H9 (cell line): ENCODE results near the gene TRIM21. TPM values are rescaled to one million over a fixed set of nuclear protein-coding genes. Genes with fewer than 3 reads are reported as not detected.
A peak's percentile ranks its signal among the peaks of the same experiment; 100 is the strongest.

Source experiments
- DNase-seq: peaks from one replicate; pipeline ENCODE4 v3.0.0-alpha.2; 2017
- H2AFZ ChIP-seq: one replicate; pipeline ENCODE4 v1.6.1; 2013; ENCODE audit warnings: mild to moderate bottlenecking, low read length, control low read depth, moderate library complexity
- H2AK5ac ChIP-seq: 2 replicates; pipeline ENCODE4 v1.6.1; 2013; ENCODE audit warnings: low read length, control low read depth, mixed read lengths; ENCODE audit not compliant: insufficient read length
- H2BK120ac ChIP-seq: one replicate; pipeline ENCODE4 v1.6.1; 2013; ENCODE audit warnings: low read depth, mild to moderate bottlenecking, low read length, control low read depth, inconsistent platforms; ENCODE audit not compliant: poor library complexity, severe bottlenecking
- H2BK12ac ChIP-seq: 2 replicates; pipeline ENCODE4 v1.6.1; 2013; ENCODE audit warnings: low read length, control low read depth, mixed read lengths, low read depth; ENCODE audit not compliant: insufficient read length
- H2BK15ac ChIP-seq: 2 replicates; pipeline ENCODE4 v1.6.1; 2013; ENCODE audit warnings: low read depth, low read length, control low read depth
- H2BK20ac ChIP-seq: one replicate; pipeline ENCODE4 v1.6.1; 2013; ENCODE audit warnings: low read depth, mild to moderate bottlenecking, low read length, control low read depth, inconsistent platforms; ENCODE audit not compliant: poor library complexity, severe bottlenecking
- H2BK5ac ChIP-seq: 2 replicates; pipeline ENCODE4 v1.6.1; 2013; ENCODE audit warnings: low read length, control low read depth, mixed read lengths; ENCODE audit not compliant: insufficient read length
- H3K14ac ChIP-seq: 2 replicates; pipeline ENCODE4 v1.6.1; 2013; ENCODE audit warnings: low read length, control low read depth; ENCODE audit not compliant: insufficient read depth
- H3K18ac ChIP-seq: 2 replicates; pipeline ENCODE4 v1.6.1; 2013; ENCODE audit warnings: low read depth, mild to moderate bottlenecking, mixed read lengths, low read length, control low read depth; ENCODE audit not compliant: insufficient read length
- H3K23ac ChIP-seq: 2 replicates; pipeline ENCODE4 v1.6.1; 2013; ENCODE audit warnings: low read length, control low read depth, mixed read lengths, low read depth; ENCODE audit not compliant: insufficient read length
- H3K23me2 ChIP-seq: 2 replicates; pipeline ENCODE4 v1.6.1; 2013; ENCODE audit warnings: low read depth, mild to moderate bottlenecking, mixed read lengths, low read length, control low read depth; ENCODE audit not compliant: insufficient read length, poor library complexity, severe bottlenecking
- H3K27ac ChIP-seq: 2 replicates; pipeline ENCODE4 v1.5.1; 2013; ENCODE audit warnings: low read length, control low read depth, mixed read lengths, low read depth; ENCODE audit not compliant: insufficient read length
- H3K27me3 ChIP-seq: 2 replicates; pipeline ENCODE4 v1.6.1; 2013; ENCODE audit warnings: low read length, control low read depth, inconsistent platforms; ENCODE audit not compliant: insufficient read depth
- H3K4ac ChIP-seq: 2 replicates; pipeline ENCODE4 v1.6.1; 2013; ENCODE audit warnings: low read depth, mild to moderate bottlenecking, control low read depth, inconsistent platforms, low read length, moderate library complexity
- H3K4me1 ChIP-seq: 2 replicates; pipeline ENCODE4 v1.6.1; 2013; ENCODE audit warnings: low read length, control low read depth, inconsistent platforms; ENCODE audit not compliant: insufficient read depth
- H3K4me2 ChIP-seq: 2 replicates; pipeline ENCODE4 v1.6.1; 2013; ENCODE audit warnings: low read length, control low read depth, mixed read lengths; ENCODE audit not compliant: insufficient read length, insufficient read depth
- H3K56ac ChIP-seq: 2 replicates; pipeline ENCODE4 v1.6.1; 2013; ENCODE audit warnings: low read depth, mild to moderate bottlenecking, mixed read lengths, low read length, control low read depth; ENCODE audit not compliant: insufficient read length
- H3K79me1 ChIP-seq: 2 replicates; pipeline ENCODE4 v1.6.1; 2013; ENCODE audit warnings: low read depth, mild to moderate bottlenecking, moderate library complexity, low read length, control low read depth, inconsistent platforms; ENCODE audit not compliant: insufficient read depth, poor library complexity, severe bottlenecking
- H3K79me2 ChIP-seq: 2 replicates; pipeline ENCODE4 v1.6.1; 2013; ENCODE audit warnings: low read length, control low read depth, inconsistent platforms; ENCODE audit not compliant: insufficient read depth
- H3K9ac ChIP-seq: 2 replicates; pipeline ENCODE4 v1.6.1; 2013; ENCODE audit warnings: low read length, control low read depth, mixed read lengths; ENCODE audit not compliant: insufficient read length; ENCODE audit errors: extremely low read depth
- H3K9me3 ChIP-seq: one replicate; pipeline ENCODE4 v1.6.1; 2013; ENCODE audit warnings: low read depth, low read length, inconsistent platforms; ENCODE audit not compliant: control insufficient read depth
- H3T11ph ChIP-seq: one replicate; pipeline ENCODE4 v1.6.1; 2013; ENCODE audit warnings: mild to moderate bottlenecking, low read length, control low read depth, inconsistent platforms
- H4K20me1 ChIP-seq: one replicate; pipeline ENCODE4 v1.6.1; 2013; ENCODE audit not compliant: control insufficient read depth, insufficient read length, insufficient read depth
- H4K5ac ChIP-seq: 2 replicates; pipeline ENCODE4 v1.6.1; 2013; ENCODE audit warnings: low read depth, mild to moderate bottlenecking, mixed read lengths, low read length, control low read depth; ENCODE audit not compliant: insufficient read length
- H4K8ac ChIP-seq: replicated peaks from 2 replicates; pipeline ENCODE4 v1.6.1; 2013; ENCODE audit warnings: low read length, control low read depth, mixed read lengths, low read depth; ENCODE audit not compliant: insufficient read length
- H4K91ac ChIP-seq: 2 replicates; pipeline ENCODE4 v1.6.1; 2013; ENCODE audit warnings: low read depth, mild to moderate bottlenecking, moderate library complexity, mixed read lengths, low read length, control low read depth; ENCODE audit not compliant: insufficient read length
- H3K27ac Mint-ChIP-seq, 3 experiments: 2 replicates in 2 of 3; 3 replicates in 1 of 3; pipeline ENCODE4 v1.8.0; 2020 to 2021; ENCODE audit warnings: mixed read lengths in 3 of 3, mild to moderate bottlenecking in 1 of 3, moderate library complexity in 1 of 3
- H3K27me3 Mint-ChIP-seq: 2 replicates; pipeline ENCODE4 v1.8.0; 2021; ENCODE audit warnings: low read depth, mild to moderate bottlenecking, moderate library complexity, mixed read lengths
- H3K36me3 Mint-ChIP-seq, 3 experiments: 2 replicates in 2 of 3; 3 replicates in 1 of 3; pipeline ENCODE4 v1.8.0; 2020 to 2021; ENCODE audit warnings: low read depth in 3 of 3, mixed read lengths in 3 of 3; ENCODE audit not compliant: insufficient read depth in 1 of 3
- H3K4me1 Mint-ChIP-seq, 2 experiments: 2 replicates each; pipeline ENCODE4 v1.8.0; 2020; ENCODE audit warnings: mixed read lengths in 2 of 2
- H3K4me3 Mint-ChIP-seq, 2 experiments: 2 replicates in 1 of 2; 3 replicates in 1 of 2; pipeline ENCODE4 v1.8.0; 2020 to 2021; ENCODE audit warnings: mild to moderate bottlenecking in 2 of 2, mixed read lengths in 2 of 2, moderate library complexity in 1 of 2
- H3K9me3 Mint-ChIP-seq, 2 experiments: 2 replicates in 1 of 2; 3 replicates in 1 of 2; pipeline ENCODE4 v1.8.0; 2020; ENCODE audit warnings: mild to moderate bottlenecking in 2 of 2, mixed read lengths in 2 of 2, moderate library complexity in 1 of 2
- CTCF ChIP-seq: fragments of 200-600 bp; sonication (generic); conservative IDR thresholded peaks from 3 replicates; pipeline ENCODE4 v1.8.0; 2021; ENCODE audit warnings: antibody characterized with exemption, mild to moderate bottlenecking
- WGBS: extraction: QIAGEN DNeasy Blood & Tissue Kit; methylation state at CpG from one replicate; pipeline ENCODE4 v1.1.7; 2013; ENCODE audit warnings: missing lambda C conversion rate, low lambda C conversion rate, mixed read lengths; ENCODE audit not compliant: insufficient read length; ENCODE audit errors: extremely low coverage; 5-methylcytosine and 5-hydroxymethylcytosine counted together
- total RNA-seq: library from RNA; stranded (reverse); gene quantifications from 2 replicates; pipeline ENCODE4 v1.2.1, GENCODE V29; 2021

The TRIM21 gene
- total RNA-seq, 1 experiment from 2014 or later: 15.1 TPM

GRCh38 chr11:4393858-4394223 is 339 bp upstream of the TRIM21 start:
- H3K4me1 ChIP-seq: peaks cover 3% of the 10 kb centered on the region; the same call in 1 of the 2 replicates
- no peak overlapping the region for H2AFZ ChIP-seq
- no peak overlapping the region for H3K27ac ChIP-seq
- H3K4ac ChIP-seq: no peak overlapping the region
- no peak overlapping the region for H4K91ac ChIP-seq
- Mint-ChIP-seq H3K27ac (no peak overlapping the region), H3K27me3 (peaks cover 2% of the 10 kb centered on the region), H3K4me1 (peaks cover 10 to 11% of the 10 kb centered on the region in 2 experiments), H3K9me3 (peaks cover 7 to 13% of the 10 kb centered on the region in 2 experiments), H3K4me3 (peak overlapping the region; percentile 87), H3K36me3 (peaks cover 6 to 23% (median 19%) of the 10 kb centered on the region in 3 experiments)
- no peak overlapping the region for H2BK120ac ChIP-seq
- no peak for DNase-seq
- H3K23ac ChIP-seq: no peak overlapping the region
- no peaks in the 10 kb centered on the region for H3K79me1 ChIP-seq
- peak overlapping the region; percentile 54 for H3K4me2 ChIP-seq
- no peak overlapping the region for H4K8ac ChIP-seq
- H3K27me3 ChIP-seq: no peaks in the 10 kb centered on the region
- H3K79me2 ChIP-seq: peaks cover 2% of the 10 kb centered on the region; the same call in 1 of the 2 replicates
- H2BK12ac ChIP-seq: no peak overlapping the region
- no peak overlapping the region for H2BK20ac ChIP-seq
- H3T11ph ChIP-seq: no peak overlapping the region
- H3K9me3 ChIP-seq: no peaks in the 10 kb centered on the region
- no peak overlapping the region for H4K5ac ChIP-seq
- no peak overlapping the region for H3K9ac ChIP-seq
- TF ChIP-seq CTCF: no peak
- H3K14ac ChIP-seq: no peak overlapping the region
- H4K20me1 ChIP-seq: no peaks in the 10 kb centered on the region
- H2BK15ac ChIP-seq: no peak overlapping the region
- WGBS: no CpG with 5 or more reads among the region's 11 CpGs
- no peak overlapping the region for H3K56ac ChIP-seq
- H3K23me2 ChIP-seq: peaks cover 3% of the 10 kb centered on the region
- H3K18ac ChIP-seq: no peak overlapping the region
- H2BK5ac ChIP-seq: no peak overlapping the region
- H2AK5ac ChIP-seq: no peak overlapping the region
